Stimulated activated CD4-positive, alpha-beta T cell treated with anti-CD3 and anti-CD28 coated beads, Interleukin-2, amount 100 ng/mL, for 24 hours (primary cell): ENCODE data around the gene EFL1.
A peak's percentile ranks its signal among the peaks of the same experiment; 100 is the strongest.

ENCODE experiments used
- DNase-seq, 2 donors: peaks; one replicate each; pipeline ENCODE4 v3.0.0-alpha.2; 2020

EFL1 gene

DNA sequence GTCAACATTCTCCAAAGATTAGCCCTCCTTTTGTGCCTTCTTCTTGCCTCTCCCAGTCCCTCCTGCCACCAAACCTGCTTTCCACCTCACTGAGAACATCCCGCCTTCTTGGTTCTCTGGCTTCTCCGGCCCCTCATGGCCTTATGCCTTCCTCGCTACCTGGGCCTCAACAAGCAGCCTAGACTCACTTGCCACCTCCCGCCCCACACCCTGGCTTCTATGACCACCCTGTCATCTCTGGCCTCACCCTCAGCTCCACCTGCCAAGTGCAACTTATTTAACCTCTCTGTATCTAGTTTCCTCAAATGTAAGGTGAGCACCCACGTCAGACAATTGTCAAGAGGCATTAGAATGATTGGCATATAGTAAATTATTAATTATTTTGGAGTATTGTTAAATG is 147.9 kb downstream of the EFL1 start:
- DNase-seq, result no peak

DNA sequence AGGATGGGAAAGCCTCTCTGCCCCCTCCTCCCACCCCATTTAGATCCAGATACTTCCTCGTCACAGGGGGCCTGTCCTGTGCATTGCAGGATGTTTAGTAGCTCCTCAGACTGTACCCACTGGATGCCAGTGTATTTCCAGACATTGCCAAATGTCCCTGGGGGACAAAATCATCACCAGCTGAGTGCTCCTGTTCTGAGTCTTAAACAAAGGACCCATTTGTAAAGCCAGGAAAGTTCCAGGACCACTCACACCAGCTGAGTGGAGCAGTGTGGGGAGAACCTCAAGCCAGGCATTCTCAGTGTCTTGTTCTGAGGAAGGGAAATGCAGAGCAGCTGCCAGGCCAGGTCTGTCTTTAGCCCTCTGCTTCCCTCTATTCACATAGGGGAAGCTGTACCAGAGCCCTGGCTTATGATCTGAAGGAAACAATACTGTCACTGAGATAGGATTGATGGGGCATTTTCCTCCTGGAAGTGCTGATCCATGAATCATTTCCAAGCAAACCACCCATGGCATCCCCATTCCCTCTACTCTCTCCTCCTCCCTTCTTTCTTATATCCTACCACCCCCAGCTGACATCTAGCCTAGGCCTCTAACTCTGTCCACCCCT is 149.3 kb downstream of the EFL1 start:
- DNase-seq, result no peak

DNA sequence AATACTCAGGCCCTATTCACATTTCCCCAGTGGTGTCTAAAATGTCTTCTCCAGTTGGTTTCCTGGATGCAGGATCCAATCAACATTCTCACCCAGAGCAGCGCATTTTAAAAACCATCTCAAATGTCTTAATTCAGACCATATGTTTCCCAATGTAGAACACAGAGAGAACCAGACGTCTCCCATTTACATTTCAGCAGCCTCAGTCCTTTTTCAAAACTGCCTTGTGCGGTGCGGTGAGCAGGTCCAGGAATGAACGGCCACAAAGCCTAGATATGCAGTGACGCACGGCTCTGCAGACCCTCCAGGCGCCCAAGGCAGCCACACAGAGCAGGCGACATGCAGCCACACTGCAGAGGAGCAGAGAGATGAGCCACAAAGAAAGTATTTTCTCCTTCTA is 150.6 kb downstream of the EFL1 start:
- DNase-seq, result no peak

DNA sequence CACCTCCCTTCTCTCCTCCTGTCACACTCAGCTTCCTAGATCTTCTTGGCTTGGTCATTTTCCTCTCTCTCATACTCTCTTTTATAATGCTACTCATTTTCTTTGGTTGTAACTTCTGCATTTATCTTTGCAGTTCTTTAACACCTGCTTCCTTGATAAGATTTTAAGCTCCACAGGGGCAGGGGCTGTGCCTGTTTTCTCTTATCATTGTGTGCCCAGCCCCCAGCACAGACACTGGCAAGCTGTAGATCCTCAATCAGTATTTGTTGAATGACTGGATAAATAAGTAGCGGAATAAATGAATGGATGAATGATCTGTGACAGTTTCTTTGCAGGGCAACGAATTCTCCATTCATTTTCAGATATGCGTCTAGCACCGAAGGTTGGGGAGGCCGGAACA is 152.4 kb downstream of the EFL1 start:
- DNase-seq, result no peak

DNA sequence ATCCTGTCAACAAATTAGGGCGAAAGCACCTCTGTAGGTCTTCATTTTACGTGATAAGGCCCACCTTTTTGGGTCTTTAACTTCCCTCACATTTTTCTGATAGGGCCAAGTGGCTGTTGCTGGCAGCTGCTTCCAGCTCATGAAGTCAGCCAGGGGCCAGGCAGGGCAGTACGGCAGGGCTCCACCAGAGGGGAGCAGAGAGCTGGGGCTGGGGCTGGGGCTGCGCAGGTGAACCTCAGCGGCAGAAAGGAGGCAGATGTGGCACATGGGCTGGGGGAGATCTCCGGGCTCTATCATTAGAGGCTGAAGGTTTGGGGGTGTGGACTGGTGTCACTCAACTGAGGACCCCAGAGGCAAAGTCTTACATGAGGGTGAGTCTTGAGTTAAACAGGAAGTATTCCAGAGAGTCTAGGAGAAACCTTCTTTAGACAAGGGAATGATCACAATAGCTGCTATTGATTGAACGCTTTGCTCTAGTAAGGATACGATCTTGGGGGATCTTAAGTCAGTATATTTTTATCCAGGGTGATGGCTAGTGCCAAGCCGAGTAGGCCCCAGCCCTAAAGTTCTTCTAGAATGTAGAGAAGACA is 153.9 kb downstream of the EFL1 start:
- DNase-seq, result peak; percentile 74 to 81

DNA sequence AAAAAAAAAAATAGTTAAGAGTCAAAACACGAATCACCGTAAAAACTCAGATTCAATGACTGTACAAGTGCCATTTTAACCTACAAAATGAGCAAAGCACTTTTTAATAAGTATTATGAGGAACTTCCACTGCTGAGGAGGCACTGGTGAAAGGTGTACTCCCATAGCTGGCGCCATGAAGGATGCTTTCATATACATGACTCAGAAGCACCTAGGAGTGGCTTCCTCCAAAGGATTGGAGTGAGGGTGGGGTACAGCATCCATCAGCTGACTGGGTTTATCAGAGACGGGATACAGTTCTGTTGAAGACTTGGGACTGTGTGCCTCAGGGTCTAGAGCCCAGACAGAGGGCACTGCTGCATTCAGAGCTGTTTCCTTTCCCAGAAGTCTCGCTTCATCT is 155.9 kb downstream of the EFL1 start:
- no peak for DNase-seq

DNA sequence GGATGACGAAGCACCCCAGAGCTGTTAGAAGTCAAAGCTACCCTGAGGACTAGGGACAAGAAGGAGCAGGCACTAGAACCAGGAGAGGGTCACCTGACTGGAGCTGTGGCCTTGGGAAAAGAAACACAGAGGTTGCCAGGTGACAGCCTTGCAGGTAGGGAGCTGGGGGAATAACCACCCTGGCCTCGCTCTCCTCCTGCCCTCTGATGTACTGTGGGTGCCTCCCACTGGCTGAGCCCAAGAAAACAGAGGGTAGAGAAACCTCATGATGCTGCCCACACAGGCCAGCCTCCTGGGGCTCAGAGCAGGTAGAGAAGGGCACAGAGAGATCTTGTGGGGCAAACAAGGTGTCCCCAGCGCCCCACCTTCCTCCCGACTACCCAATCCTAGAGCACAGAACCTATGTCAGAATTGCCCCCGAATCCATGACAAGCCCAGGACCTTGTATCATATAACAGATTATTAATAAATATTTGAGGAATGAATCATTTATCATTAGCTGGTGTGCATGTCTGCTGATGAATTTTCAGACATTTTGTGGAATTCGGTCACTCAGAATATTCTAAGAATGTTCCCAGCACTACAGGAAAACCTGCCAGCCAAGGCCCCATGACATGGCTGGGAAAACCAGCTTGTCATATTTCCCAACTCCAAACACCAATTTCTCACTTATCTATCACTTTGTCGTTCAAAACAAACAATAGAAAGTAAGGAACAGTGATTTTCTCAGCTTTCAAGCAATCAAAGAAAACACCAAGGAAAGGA is 156.9 kb downstream of the EFL1 start:
- DNase-seq, result no peak

DNA sequence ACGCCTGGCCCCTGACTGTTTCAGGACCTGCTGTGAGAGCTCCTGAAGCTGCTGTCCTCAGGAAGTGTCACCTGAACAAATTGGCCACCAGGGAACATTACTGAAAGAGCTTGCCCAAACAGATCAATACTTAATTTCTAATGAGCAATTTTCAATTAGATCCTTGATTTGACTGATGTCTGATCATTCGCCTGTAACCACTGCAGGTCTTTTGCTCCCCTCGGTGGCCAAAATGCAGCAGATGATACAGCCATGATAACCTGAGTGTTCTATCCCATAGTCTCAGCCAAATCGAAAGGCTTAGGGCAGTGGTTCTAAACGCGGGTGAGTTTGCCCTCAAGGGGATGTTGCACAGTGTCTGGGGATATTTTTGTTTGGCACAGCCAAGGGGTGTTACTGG is 159.1 kb downstream of the EFL1 start:
- DNase-seq, result no peak

DNA sequence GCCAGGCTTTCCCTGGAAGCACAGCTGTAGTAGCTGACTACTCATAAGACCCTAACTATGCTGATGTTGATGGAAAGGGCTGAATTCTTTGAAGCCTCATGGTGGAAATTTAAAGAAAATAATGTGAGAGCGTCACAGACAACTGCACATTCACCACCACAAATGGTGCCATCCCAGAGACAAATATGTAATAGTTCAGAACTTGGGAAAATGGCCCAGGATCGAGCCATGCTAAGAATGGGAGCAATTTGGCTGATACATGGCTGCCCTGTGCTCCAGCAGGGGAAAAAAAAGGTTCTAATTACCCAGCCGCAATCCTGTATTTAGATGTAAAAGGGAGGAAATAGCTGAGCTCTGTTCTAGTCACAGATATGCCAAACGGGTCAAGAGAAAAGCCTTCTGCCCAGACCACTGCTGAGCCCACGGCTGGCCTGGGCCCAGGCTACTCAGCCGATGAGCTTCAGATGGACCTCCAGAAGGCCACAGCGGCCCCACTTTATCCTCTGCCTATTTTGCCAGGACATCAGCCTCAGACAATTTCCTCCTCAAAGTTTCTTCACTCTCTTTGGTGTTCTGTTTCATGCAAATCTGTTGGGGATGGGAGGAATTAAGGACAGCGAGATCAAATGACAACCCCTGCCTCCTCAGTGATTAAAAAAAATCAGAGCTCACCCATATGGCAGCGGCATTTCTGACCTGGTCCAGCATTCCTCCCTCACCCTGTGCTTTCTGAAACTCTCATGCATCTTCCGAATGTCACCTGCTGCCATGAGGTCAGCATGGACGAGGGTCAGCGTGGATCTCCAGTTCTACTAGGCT is 162.2 kb downstream of the EFL1 start:
- no peak for DNase-seq

DNA sequence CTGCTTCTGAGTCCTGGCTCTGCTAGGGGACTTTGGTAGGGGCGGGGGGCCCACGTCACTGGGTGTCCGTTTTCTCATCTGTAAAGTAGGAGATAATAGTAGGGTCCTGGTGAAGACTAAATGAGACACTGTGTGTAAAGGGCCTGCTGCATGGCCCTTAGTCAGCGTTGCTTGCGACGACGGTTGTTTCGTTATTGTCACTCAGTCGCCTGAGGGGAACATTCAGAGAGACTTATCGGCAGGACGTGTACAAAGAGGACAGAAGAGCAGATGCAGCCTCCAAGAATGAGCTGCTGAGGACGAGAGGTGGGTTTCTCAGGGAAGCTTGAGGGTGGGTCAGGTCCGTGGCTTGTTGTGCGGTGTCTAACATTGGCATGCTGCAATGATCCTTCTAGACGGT is 163.9 kb downstream of the EFL1 start:
- DNase-seq, result no peak

DNA sequence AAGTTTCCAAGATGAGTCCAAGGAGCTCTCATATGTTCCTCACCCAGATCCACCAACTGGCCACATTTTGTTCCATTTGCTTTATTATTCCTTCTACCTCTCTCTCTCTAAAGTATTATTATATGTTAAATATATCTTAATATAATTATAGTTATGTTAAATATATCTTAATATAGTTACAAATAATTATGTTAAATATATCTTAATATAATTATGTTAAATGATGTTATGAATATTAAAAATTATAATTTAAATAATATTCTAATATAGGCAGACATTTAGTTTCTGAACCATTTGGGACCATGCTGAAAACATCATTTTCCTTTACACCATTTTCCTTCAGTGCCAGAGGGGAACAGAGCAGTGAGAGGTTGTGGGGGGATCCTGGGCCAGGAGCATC is 166.7 kb downstream of the EFL1 start:
- no peak for DNase-seq

DNA sequence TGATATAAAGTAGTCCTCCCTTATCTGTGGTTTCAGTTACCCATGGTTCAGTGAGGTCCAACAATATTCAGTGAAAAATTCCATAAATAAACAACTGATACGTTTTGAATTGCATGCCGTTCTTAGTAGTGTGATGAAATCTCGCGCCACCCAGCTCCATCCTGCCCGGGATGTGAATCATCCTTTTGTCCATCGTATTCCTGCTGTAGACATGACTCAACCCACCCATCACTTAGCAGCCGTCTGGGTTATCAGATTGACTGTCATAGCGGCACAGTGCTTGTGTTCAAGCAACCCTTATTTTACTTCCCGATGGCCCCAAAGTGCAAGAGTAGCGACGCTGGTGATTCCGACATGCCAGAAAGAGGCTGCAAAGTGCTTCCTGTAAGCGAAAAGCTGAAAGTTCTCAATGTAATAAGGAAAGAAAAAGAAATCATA is 168.7 kb downstream of the EFL1 start:
- no peak for DNase-seq

DNA sequence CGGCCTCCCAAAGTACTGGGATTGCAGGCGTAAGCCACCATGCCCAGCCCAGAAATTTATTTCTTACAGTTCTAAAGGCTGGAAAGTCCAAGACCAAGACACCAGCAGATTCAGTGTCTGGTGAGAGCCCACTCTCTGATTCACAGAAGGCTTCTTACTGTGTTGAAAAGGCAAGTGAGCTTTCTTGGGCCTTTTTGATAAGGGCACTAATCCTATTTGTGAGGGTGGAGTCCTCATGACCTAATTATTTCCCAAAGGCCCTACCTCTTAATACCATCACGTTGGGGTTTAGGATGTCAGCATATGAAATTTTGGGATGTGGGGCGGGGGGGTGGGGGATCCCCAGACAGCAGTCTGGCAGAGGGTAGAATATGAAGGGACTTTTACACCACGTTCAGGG is 169.2 kb downstream of the EFL1 start:
- DNase-seq, result no peak

DNA sequence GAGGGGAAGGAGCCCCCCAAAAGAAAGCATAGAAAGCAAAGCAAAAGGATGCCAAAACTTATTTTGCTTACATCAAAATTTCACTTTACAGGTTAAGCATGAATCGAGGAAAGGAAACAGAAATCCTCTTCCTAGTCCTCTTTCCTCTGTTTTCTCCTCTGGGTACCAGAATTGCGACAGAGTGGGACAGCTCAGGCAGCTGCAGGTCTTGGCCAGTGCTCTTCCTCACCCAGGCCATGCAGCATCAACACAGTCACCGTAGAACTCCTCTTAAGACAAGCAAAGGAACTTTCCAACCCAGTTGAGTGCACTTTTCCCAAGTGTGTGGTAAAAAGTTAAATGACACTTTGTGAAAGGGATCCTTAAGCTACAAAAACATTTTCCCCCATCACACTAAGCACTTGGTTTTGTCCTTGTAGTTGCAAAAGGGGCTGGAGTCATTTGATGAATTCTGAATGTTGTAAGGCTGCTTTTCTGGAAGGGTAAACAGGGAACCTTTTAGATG is 170.8 kb downstream of the EFL1 start:
- no peak for DNase-seq

DNA sequence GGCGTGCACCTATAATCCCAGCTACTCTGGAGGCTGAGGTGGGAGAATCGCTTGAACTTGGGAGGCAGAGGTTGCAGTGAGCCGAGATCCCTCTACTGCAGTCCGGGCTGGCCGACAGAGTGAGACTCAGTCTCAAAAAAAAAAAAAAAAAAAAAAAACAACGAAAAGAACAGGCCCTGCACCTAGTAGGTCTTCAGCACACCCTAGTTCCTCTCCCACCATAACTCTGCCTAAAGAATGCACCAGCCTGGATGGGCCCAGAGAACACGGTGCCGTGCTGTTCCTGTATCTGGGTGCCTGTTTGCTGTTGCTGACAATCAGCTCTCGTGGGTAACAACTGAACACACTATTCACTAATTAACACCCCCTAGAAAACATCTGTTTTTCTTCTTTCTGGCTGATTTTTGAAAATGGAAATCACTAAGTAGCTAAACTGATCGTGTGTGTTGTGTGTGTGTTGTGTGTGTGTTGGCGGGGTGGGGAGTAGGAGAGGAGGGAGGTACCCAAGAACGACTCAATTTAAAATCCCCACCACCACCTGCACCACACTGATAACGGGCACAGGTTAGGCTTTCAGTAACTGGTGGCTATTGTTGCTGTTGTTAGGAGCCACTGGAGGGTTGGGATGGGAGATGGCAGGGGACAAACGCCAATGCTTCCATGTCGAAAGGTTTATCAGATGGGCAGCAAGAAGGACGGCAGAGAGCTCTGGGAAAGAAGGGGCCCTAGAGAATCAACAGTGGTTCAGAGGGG is 176.1 kb downstream of the EFL1 start:
- no peak for DNase-seq

DNA sequence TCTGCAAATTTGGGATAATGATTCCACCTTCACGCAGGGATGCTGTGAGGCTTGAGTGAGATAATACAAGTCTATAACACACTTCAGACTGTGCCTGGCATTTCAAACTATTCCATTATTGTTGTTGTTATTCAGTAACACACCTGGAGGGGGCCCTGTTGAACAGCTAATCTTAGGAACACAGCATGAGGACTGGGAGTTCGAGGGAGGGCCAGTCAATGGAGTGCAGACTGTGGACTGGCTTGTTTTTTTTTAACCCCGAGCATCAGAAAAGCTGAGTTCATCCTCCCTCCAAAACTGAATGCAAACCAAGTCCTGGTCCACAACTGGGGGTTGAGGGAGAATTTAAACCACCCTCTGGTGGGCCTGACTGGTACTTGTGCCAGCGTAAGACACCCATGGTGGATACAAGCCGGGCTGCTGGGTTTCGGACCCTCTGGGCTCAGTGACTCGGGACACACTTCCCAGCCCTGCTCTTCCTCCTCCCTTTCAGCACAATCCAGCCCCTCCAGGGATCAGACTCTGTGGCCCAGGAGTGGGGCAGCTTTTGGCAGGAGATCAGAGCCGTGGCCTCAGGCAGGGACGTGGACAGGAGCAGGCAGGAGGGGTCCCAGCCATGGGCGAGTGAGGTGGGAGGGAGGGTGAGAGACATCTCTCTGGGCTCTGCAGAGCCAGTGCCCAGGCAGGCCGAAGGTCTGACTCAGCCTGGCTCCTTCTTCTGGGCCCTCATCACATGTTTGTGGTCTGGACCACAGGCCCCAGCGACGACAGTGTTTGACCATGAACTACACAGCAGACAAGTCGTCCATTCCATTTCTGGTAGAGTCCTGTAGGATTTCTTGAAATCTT is 180.4 kb downstream of the EFL1 start:
- DNase-seq, result no peak

DNA sequence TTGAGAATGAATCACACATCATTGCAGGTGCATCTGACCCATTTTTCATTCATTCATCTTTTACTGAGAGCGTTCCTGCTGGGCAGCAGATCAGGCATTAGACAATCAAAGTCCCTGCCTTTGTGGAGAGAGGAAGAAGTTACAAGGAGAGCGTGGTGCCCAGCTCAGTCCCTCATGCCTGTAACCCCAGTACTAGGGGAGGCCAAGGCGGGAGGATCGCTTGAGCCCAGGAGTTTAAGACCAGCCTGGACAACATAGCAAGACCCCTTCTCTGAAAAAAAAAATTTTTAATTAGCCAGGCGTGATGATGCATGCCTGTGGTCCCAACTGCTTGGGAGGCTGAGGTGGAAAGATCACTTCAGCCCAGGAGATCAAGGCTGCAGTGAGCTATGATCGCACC is 181.8 kb downstream of the EFL1 start:
- DNase-seq, result no peak
